NB4 (cell line): ENCODE measurements around the gene SLC2A4.
A peak's percentile ranks its signal among the peaks of the same experiment; 100 is the strongest.

ENCODE experiments used
- DNase-seq: peaks from one replicate; pipeline ENCODE4 v3.0.0; 2010; ENCODE audit warnings: low read depth
- H3K4me3 ChIP-seq: one replicate; pipeline ENCODE4 v1.5.1; 2011; ENCODE audit warnings: mild to moderate bottlenecking, low read depth, low read length, moderate library complexity
- MYC ChIP-seq: IDR thresholded peaks from 2 replicates; pipeline ENCODE4 v1.6.1; 2011; ENCODE audit warnings: low read depth, low read length
- POLR2A ChIP-seq: IDR thresholded peaks from 2 replicates; pipeline ENCODE4 v1.6.1; 2011; ENCODE audit warnings: mild to moderate bottlenecking; ENCODE audit not compliant: insufficient read length; ENCODE audit errors: extremely low read depth
- TF ChIP-seq, protein P1 (sequence below): IDR thresholded peaks from one replicate; pipeline ENCODE4 v1.5.1; 2012; ENCODE audit warnings: low read depth, low read length
- TF ChIP-seq, protein P2 (sequence below): IDR thresholded peaks from 2 replicates; pipeline ENCODE4 v1.6.1; 2011; ENCODE audit warnings: low read depth, low read length

The SLC2A4 gene

DNA sequence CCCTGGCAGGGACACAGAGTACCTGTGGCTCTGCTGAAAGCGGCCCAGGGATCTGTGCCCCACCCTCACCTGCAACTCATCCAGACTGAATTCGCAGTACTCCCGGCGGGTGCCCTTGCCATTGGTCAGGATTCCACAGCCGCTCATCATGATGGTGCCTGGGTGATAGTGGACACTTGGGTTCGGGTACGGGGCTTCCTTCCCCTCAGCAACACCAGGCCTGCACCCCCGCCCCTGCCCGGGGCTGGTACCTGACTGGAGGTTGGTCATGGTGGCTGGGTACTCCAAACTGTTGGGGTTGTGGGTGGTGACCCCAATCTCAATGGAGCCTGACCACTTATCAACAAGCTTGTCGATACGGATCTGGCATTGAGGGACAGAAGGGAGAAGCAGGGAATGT, 44.7 kb downstream of the SLC2A4 start:
- no peak overlapping the region for H3K4me3 ChIP-seq
- no peak for DNase-seq
- TF ChIP-seq POLR2A (no peak), MYC (no peak)
- TF ChIP-seq, protein P1, sequence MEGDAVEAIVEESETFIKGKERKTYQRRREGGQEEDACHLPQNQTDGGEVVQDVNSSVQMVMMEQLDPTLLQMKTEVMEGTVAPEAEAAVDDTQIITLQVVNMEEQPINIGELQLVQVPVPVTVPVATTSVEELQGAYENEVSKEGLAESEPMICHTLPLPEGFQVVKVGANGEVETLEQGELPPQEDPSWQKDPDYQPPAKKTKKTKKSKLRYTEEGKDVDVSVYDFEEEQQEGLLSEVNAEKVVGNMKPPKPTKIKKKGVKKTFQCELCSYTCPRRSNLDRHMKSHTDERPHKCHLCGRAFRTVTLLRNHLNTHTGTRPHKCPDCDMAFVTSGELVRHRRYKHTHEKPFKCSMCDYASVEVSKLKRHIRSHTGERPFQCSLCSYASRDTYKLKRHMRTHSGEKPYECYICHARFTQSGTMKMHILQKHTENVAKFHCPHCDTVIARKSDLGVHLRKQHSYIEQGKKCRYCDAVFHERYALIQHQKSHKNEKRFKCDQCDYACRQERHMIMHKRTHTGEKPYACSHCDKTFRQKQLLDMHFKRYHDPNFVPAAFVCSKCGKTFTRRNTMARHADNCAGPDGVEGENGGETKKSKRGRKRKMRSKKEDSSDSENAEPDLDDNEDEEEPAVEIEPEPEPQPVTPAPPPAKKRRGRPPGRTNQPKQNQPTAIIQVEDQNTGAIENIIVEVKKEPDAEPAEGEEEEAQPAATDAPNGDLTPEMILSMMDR, result no peak
- TF ChIP-seq, protein P2, sequence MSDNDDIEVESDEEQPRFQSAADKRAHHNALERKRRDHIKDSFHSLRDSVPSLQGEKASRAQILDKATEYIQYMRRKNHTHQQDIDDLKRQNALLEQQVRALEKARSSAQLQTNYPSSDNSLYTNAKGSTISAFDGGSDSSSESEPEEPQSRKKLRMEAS, result no peak

DNA sequence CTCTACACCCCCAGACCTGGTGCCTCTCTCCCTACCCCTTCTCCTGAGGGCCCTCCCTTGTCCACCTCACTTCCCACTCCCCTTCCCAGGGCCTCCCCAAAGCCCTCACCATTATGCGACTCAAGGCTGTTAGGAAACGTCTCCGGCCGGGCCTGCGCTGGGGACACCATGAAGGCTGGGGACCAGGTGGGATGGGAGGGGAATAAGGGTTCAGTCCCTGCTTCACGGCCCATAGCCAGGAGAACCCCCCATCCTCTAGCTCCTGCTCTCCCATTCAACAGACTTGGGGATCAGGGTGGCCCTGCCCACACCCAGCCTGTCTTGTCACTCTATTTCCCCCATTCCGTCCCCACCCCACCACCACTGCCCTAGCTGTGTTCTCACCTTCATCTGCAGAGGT, 45.5 kb downstream of the SLC2A4 start:
- TF ChIP-seq POLR2A (no peak), MYC (no peak)
- TF ChIP-seq, protein P2, result no peak
- TF ChIP-seq, protein P1, result no peak
- no peak overlapping the region for H3K4me3 ChIP-seq
- DNase-seq, result no peak

DNA sequence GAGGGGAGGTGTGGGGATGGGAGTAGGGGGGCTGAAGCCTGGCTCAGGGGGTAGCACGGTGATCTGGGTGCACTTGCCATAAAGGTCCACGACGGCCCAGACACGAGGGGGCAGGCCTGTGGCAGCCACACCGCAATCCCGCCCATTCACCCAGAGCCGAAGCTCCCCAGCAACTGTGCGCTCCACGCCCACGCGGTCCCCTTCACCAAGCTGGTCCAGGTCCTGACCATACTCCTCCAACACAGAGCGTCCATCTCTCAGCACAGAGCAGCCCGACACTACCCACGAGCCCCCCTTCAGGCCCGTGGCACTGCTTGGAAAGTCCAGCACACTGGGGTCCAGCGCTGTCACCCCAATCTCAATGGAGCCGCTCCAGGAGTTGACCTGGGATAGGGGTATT, 46.0 kb downstream of the SLC2A4 start:
- TF ChIP-seq MYC (no peak), POLR2A (no peak)
- TF ChIP-seq, protein P1, result no peak
- TF ChIP-seq, protein P2, result no peak
- DNase-seq, result no peak
- H3K4me3 ChIP-seq, result peak overlapping the region; percentile 90

DNA sequence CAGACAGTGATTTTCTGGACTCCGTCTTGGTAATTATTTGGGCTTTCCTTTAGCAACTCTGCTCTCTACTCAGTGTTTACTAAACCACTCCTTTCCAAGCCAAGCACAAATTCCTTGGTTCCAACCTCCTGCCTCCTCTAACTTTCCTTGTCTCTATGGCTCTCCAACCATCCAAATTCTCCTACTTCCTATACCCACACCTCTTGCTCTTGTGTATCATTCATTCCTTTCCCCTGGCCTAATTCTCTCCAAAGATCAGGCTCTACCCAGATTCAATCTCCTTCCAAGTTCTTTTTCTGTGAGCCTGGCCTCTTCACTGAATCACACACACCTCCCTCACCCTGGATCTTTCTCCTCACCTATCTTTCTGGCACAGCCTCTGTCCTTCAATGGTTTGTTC, 46.5 kb downstream of the SLC2A4 start:
- DNase-seq, result no peak
- peak overlapping the region; percentile 90 for H3K4me3 ChIP-seq
- TF ChIP-seq, protein P1, result no peak
- TF ChIP-seq MYC, result no peak
- TF ChIP-seq, protein P2, result no peak
- no peak for TF ChIP-seq POLR2A

DNA sequence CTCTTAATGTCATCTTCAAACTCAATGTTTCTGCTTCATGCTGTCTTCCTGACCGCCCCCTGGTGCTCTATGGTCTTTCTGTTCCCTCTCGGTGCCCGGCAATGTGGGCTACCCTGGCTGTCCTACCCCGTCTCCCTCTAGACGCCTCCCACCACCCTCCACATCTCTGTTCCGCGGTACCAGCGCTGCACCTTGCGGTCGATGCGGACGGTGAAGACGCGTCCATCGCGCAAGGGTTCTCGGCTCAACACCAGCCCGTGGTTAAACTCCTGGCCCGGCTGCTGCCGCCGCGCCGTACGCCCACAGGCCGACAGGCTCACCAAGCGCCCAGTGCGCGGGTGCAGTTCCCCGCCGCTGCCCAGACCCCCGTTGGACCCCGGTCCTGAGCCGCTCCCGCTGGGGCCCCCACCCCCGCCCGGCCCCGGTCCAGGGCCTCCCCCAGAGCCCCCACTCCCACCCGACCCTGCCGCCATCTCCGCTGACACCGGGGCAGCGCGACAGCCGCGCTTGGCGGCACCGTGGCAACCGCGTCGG, 47.4 kb downstream of the SLC2A4 start, which contains the start of gene NEURL4:
NEURL4 (minus strand) TSS at position 496 of the 534 bp plus-strand sequence; CDS start at position 473, 23 bp downstream.
- H3K4me3 ChIP-seq, result peak within 1 kb of the TSS; percentile 90
- no peak for DNase-seq
- TF ChIP-seq MYC (no peak), POLR2A (no peak)
- TF ChIP-seq, protein P2, result no peak
- TF ChIP-seq, protein P1, result no peak
